Right ventricle myocardium inferior (tissue), 1 donor: ENCODE results near the gene C13orf42. TPM values are rescaled to one million over a fixed set of nuclear protein-coding genes. Genes with fewer than 3 reads are reported as not detected.

Experiments used
- ATAC-seq: fragments of 200-7000 bp; cut with Tn5 transposase; one replicate; pipeline ENCODE4 v1.9.1; 2020; ENCODE audit warnings: mild to moderate bottlenecking, moderate library complexity
- DNase-seq: peaks from one replicate; pipeline ENCODE4 v3.0.0; 2021; ENCODE audit errors: missing footprints
- intact Hi-C: fragments of 100-400 bp; cut with DNase I; formaldehyde crosslinking; loops from one replicate; pipeline ENCODE4 v1.11.0; 2022
- total RNA-seq: library from RNA; stranded (reverse); fragmentation: NEBNext Ultra II Directional; extraction: Animal tissue kit (Norgen Biotek cat#: 25700); gene quantifications from one replicate; pipeline ENCODE4 v1.2.1, GENCODE V29; 2021
- donor health status: DM: no; HTN: yes; CAD: no; lungs with severe emphysema.

Gene C13orf42
- total RNA-seq, 1 donor from 2014 or later = not detected

- ATAC-seq (no peak), DNase-seq (no peak)
- intact Hi-C loops = no loop called here
Measured at GRCh38 chr13:51044023-51044665, 66.9 kb downstream of the C13orf42 start.

GRCh38 chr13:51043310-51043709, 67.8 kb downstream of the C13orf42 start:
- ATAC-seq = no peak
- no peak for DNase-seq
- intact Hi-C loops = no loop called here

- no peak for ATAC-seq
- intact Hi-C loops = no loop called here
Measured at GRCh38 chr13:51041710-51042109, 69.4 kb downstream of the C13orf42 start.

GRCh38 chr13:51041126-51041525, 69.9 kb downstream of the C13orf42 start:
- intact Hi-C loops = no loop called here
- ATAC-seq = no peak

More at GRCh38 chr13:51041710-51042109, 69.4 kb downstream of the C13orf42 start:
- DNase-seq = no peak

GRCh38 chr13:51040431-51040830, 70.6 kb downstream of the C13orf42 start:
- intact Hi-C loops = no loop called here
- DNase-seq = no peak

More at GRCh38 chr13:51041126-51041525, 69.9 kb downstream of the C13orf42 start:
- no peak for DNase-seq

GRCh38 chr13:51036418-51036817, 74.7 kb downstream of the C13orf42 start:
- DNase-seq = no peak
- ATAC-seq = no peak
- intact Hi-C loops = no loop called here

More at GRCh38 chr13:51040431-51040830, 70.6 kb downstream of the C13orf42 start:
- ATAC-seq = no peak

- ATAC-seq = no peak
- no peak for DNase-seq
- intact Hi-C loops = no loop called here
Measured at GRCh38 chr13:51035978-51036377, 75.1 kb downstream of the C13orf42 start.

- no peak for DNase-seq
- intact Hi-C loops = no loop called here
- ATAC-seq = no peak
Measured at GRCh38 chr13:51035469-51035868, 75.6 kb downstream of the C13orf42 start.

- intact Hi-C loops = no loop called here
- DNase-seq (no peak), ATAC-seq (no peak)
Measured at GRCh38 chr13:51034906-51035305, 76.2 kb downstream of the C13orf42 start.

- intact Hi-C loops = no loop called here
- ATAC-seq = no peak
Measured at GRCh38 chr13:51033421-51034185, 77.5 kb downstream of the C13orf42 start.

GRCh38 chr13:51032831-51033230, 78.2 kb downstream of the C13orf42 start:
- intact Hi-C loops = no loop called here
- ATAC-seq (no peak), DNase-seq (no peak)

More at GRCh38 chr13:51033421-51034185, 77.5 kb downstream of the C13orf42 start:
- DNase-seq = no peak

Other genes with a start within 250 kb of the C13orf42 start
- 46.4 TPM for gene RNASEH2B, start 201.5 kb downstream of the C13orf42 start, total RNA-seq
- gene FAM124A, start 111.1 kb upstream of the C13orf42 start, total RNA-seq = 12.1 TPM
- gene SERPINE3, start 228.4 kb upstream of the C13orf42 start, total RNA-seq = not detected